Measurements from ENCODE around the gene RAP1GAP.
A peak's percentile ranks its signal among the peaks of the same experiment; 100 is the strongest.
"Not testable (repeated sequence)": the region's sequence is repeated elsewhere in the genome, so short reads cannot be mapped to it uniquely, and the experiment has no call there.

RAP1GAP gene

GRCh38 chr1:21680918-21681317, 11.8 kb upstream of the RAP1GAP start:
- H3K4me3 ChIP-seq (ENCODE audit: low read depth, low read length): no peak overlapping the region
- TF ChIP-seq CTCF (IDR thresholded peaks at IDR 0.05; ENCODE audit: low read depth, low read length): no peak
- no peak for DNase-seq (ENCODE audit: low read depth, low spot score)
- in situ Hi-C loops (cut with HindIII; ENCODE audit: low sequenced_read_pairs): no loop called here

GRCh38 chr1:21680381-21680780, 11.2 kb upstream of the RAP1GAP start:
- DNase-seq (ENCODE audit: low read depth, low spot score): no peak
- in situ Hi-C loops (cut with HindIII; ENCODE audit: low sequenced_read_pairs): no loop called here
- TF ChIP-seq CTCF (IDR thresholded peaks at IDR 0.05; ENCODE audit: low read depth, low read length): no peak
- no peak overlapping the region for H3K4me3 ChIP-seq (ENCODE audit: low read depth, low read length)

GRCh38 chr1:21677168-21677567, 8.0 kb upstream of the RAP1GAP start:
- DNase-seq (ENCODE audit: low read depth, low spot score): no peak
- in situ Hi-C loops (cut with HindIII; ENCODE audit: low sequenced_read_pairs): no loop called here
- no peak for TF ChIP-seq CTCF (IDR thresholded peaks at IDR 0.05; ENCODE audit: low read depth, low read length)
- H3K4me3 ChIP-seq (ENCODE audit: low read depth, low read length): no peak overlapping the region

- no peak for TF ChIP-seq CTCF (IDR thresholded peaks at IDR 0.05; ENCODE audit: low read depth, low read length)
- DNase-seq (ENCODE audit: low read depth, low spot score): no peak
- in situ Hi-C loops (cut with HindIII; ENCODE audit: low sequenced_read_pairs): no loop called here
- H3K4me3 ChIP-seq (ENCODE audit: low read depth, low read length): no peak overlapping the region
Observed at GRCh38 chr1:21674957-21675356, 5.8 kb upstream of the RAP1GAP start.

GRCh38 chr1:21673853-21674252, 4.7 kb upstream of the RAP1GAP start:
- H3K4me3 ChIP-seq (ENCODE audit: low read depth, low read length); in situ Hi-C loops (cut with HindIII; ENCODE audit: low sequenced_read_pairs); DNase-seq (ENCODE audit: low read depth, low spot score): not testable (repeated sequence)

DNA sequence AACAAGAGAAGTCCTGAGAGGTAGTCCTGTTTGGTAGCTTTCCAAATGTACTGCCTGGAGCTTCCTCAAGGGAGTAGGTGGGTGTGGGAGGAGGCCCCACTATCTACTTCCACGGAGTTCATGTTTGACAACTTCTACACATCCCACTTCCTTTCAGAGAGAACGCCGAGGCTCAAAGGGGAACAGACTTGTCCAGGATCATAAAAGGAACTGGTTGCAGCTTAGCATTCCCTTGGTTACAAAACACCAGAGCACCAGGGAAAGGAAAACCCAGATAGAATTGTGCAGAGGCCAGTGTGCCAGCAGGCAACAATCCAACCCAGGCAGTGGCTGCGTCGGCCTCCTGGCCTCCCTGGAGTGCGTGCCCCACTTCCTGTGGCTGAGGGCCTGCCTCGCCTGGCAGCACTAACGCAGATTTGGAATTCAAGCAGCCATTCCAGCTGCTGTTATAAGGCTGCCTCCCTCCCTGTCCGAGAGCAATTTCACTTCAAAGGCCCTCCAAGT, 4.2 kb upstream of the RAP1GAP start:
- no peak overlapping the region for H3K4me3 ChIP-seq (ENCODE audit: low read depth, low read length)
- no peak for TF ChIP-seq CTCF (IDR thresholded peaks at IDR 0.05; ENCODE audit: low read depth, low read length)
- DNase-seq (ENCODE audit: low read depth, low spot score): peak; percentile 61
- in situ Hi-C loops (cut with HindIII; ENCODE audit: low sequenced_read_pairs): no loop called here

DNA sequence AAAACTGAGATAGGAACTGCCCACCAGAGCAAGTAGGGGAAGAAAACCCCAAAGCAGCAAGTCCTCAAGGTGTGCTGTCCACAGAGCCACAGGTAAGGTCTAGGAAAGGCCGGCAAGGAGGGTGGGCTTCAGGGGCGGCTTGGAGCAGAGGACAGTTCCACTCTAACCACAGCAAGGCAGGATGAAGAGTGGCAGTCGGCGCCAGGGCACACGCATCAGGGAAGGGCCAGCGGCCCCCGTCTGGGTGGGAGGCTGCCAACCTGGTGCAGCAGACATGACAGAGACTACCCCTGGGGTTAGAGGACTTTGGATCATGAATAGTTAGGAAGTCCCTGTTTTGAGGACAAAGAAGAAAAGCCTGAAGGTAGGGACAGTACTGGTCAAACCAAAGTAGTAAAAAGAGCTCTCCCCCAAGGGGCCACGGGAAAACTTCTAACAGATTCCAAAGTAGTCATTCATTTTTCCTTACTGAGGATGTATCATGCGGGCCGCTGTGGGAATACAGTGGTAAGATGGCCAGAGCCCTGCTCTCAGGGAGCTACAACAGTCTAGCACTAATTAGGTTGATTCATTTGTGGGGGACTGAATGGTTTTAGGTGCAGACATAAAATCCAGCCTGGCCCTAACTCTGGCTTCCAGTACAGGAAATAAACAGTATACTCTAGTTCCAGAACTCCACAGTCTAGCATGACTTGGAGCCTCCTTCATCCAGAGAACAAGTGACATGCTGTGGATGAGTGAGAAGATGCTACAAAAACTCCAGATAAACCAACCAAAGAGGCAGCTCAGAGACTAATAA, 3.5 kb upstream of the RAP1GAP start:
- H3K4me3 ChIP-seq (ENCODE audit: low read depth, low read length): no peak overlapping the region
- in situ Hi-C loops (cut with HindIII; ENCODE audit: low sequenced_read_pairs): no loop called here
- TF ChIP-seq CTCF (IDR thresholded peaks at IDR 0.05; ENCODE audit: low read depth, low read length): no peak
- DNase-seq (ENCODE audit: low read depth, low spot score): no peak
